ENCODE measurements around the gene GTSE1. TPM values are rescaled to one million over a fixed set of nuclear protein-coding genes. Genes with fewer than 3 reads are reported as not detected.

The GTSE1 gene
- polyA plus RNA-seq, 1 donor (not counting 4 experiments of a cell fraction or from before 2014, with no cell fraction given), result 4.7 TPM

DNA sequence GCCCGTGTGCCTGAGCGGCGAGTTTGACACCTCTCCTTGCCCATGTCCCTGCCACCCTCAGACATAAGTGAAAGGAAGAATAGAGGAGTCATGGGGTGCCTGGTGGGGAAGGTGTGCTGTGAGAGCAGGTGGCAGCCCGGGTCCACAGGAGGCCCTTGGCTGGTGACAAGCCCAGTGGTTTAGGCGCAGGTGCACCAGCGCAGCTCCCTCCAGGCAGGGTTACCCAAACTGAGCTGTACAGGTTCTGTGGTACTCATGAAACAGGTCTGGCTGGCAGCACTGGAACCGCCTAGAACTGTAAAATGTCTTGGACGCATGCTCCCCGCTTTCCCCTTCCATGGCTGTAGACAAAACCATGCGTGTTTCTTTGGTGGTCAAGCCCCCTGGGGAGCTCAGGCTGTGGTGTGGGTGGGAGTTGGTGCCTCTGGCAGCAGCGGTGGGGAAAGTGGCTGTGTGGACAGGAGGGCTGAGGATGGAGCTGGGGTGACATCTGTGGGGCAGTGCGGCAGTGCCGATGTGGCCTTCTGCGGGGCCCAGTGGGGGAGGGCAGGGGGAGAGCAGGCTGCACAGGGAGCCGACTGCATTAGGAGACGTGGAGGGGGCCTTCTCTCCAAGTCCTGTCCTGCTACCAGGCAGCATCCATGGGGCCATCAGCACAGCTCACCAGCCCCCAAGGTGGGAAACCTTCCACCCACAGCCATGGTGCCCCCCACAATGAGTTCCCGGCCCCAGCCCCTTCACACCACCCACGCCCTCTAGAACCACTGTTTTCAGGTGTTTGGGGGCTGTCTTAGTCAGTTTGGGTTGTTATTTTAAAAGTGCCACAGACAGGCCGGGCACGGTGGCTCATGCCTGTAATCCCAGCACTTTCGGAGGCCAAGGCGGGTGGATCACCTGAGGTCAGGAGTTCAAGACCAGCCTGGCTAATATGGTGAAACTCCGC, 5.6 kb upstream of the GTSE1 start:
- Histone ChIP-seq H2AFZ (ENCODE audit: control insufficient read depth, low read length) (no peak overlapping the region), H3K9me1 (ENCODE audit: control insufficient read depth, extremely low read depth, insufficient read depth, low read length) (no peaks in the 10 kb centered on the region), H3K27me3 (ENCODE audit: control insufficient read depth, extremely low read depth, insufficient read depth, low read length) (peaks cover 4% of the 10 kb centered on the region), H3K4me3 (ENCODE audit: control insufficient read depth in 2 of 3, extremely low read depth in 1 of 3, insufficient read depth in 2 of 3, low read depth in 1 of 3, low read length in 3 of 3) (no peak overlapping the region), H3K9me3 (ENCODE audit: control insufficient read depth, low read depth, low read length) (no peaks in the 10 kb centered on the region), H3K36me3 (ENCODE audit: control insufficient read depth in 2 of 2, extremely low read depth in 1 of 2, insufficient read depth in 2 of 2, low read length in 2 of 2) (peaks cover 3 to 9% of the 10 kb centered on the region in 2 experiments), H3K27ac (ENCODE audit: control insufficient read depth, insufficient read depth, low read length) (no peak overlapping the region), H4K20me1 (ENCODE audit: control insufficient read depth, extremely low read depth, insufficient read depth, low read length) (no peaks in the 10 kb centered on the region), H3K4me1 (ENCODE audit: control insufficient read depth, extremely low read depth, insufficient read depth, low read length) (peaks cover 10% of the 10 kb centered on the region), H3K9ac (ENCODE audit: control insufficient read depth, extremely low read depth, insufficient read depth, low read length) (no peak overlapping the region), H3K79me2 (ENCODE audit: control insufficient read depth, insufficient read depth, low read length) (no peaks in the 10 kb centered on the region), H3K4me2 (ENCODE audit: control insufficient read depth, extremely low read depth, insufficient read depth, low read depth, low read length) (no peak overlapping the region)
- no peak for TF ChIP-seq CTCF (optimal IDR thresholded peaks at IDR 0.05 in 1 of 3, IDR thresholded peaks at IDR 0.05 in 1 of 3, conservative IDR thresholded peaks at IDR 0.05 in 1 of 3; ENCODE audit: extremely low read depth in 1 of 3, insufficient read depth in 2 of 3, low read length in 3 of 3)
- TF ChIP-seq EZH2 (IDR thresholded peaks at IDR 0.05; ENCODE audit: low read length), result no peak
- no peak for DNase-seq (ENCODE audit: low read depth, low spot score)
- FAIRE-seq, result no peak
- dilution Hi-C loops (cut with MboI; ENCODE audit: extremely low pct_ligation_motif_present, low sequenced_read_pairs), result no loop called here

DNA sequence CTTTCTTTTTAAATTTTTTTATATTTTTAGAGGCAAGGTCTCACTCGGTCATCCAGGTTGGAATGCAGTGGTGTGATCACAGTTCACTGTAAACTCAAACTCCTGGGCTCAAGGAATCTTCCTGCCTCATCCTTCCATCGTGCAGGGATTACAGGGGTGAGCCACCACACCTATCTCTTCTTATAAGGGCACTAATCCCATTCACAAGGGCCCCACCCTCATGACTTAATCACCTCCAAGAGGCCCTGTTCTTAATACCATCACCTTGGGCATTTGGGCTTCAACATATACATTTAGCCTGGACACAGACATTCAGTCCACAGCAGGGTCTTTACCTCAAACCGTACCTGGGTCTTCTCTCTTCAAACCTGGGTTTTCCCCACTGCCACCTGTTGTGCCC, 4.5 kb upstream of the GTSE1 start:
- Histone ChIP-seq H3K79me2 (ENCODE audit: control insufficient read depth, insufficient read depth, low read length) (peaks cover 3% of the 10 kb centered on the region), H2AFZ (ENCODE audit: control insufficient read depth, low read length) (no peak overlapping the region), H3K4me1 (ENCODE audit: control insufficient read depth, extremely low read depth, insufficient read depth, low read length) (peaks cover 13% of the 10 kb centered on the region), H3K9me1 (ENCODE audit: control insufficient read depth, extremely low read depth, insufficient read depth, low read length) (no peaks in the 10 kb centered on the region), H3K4me2 (ENCODE audit: control insufficient read depth, extremely low read depth, insufficient read depth, low read depth, low read length) (no peak overlapping the region), H3K27me3 (ENCODE audit: control insufficient read depth, extremely low read depth, insufficient read depth, low read length) (peaks cover 4% of the 10 kb centered on the region), H3K36me3 (ENCODE audit: control insufficient read depth in 2 of 2, extremely low read depth in 1 of 2, insufficient read depth in 2 of 2, low read length in 2 of 2) (peaks cover 3 to 9% of the 10 kb centered on the region in 2 experiments), H3K27ac (ENCODE audit: control insufficient read depth, insufficient read depth, low read length) (no peak overlapping the region), H3K4me3 (ENCODE audit: control insufficient read depth in 2 of 3, extremely low read depth in 1 of 3, insufficient read depth in 2 of 3, low read depth in 1 of 3, low read length in 3 of 3) (no peak overlapping the region), H3K9me3 (ENCODE audit: control insufficient read depth, low read depth, low read length) (no peaks in the 10 kb centered on the region), H4K20me1 (ENCODE audit: control insufficient read depth, extremely low read depth, insufficient read depth, low read length) (no peaks in the 10 kb centered on the region), H3K9ac (ENCODE audit: control insufficient read depth, extremely low read depth, insufficient read depth, low read length) (no peak overlapping the region)
- DNase-seq (ENCODE audit: low read depth, low spot score) (no peak), FAIRE-seq (no peak)
- TF ChIP-seq EZH2 (IDR thresholded peaks at IDR 0.05; ENCODE audit: low read length), result no peak
- TF ChIP-seq CTCF (optimal IDR thresholded peaks at IDR 0.05 in 1 of 3, IDR thresholded peaks at IDR 0.05 in 1 of 3, conservative IDR thresholded peaks at IDR 0.05 in 1 of 3; ENCODE audit: extremely low read depth in 1 of 3, insufficient read depth in 2 of 3, low read length in 3 of 3), result no peak
- dilution Hi-C loops (cut with MboI; ENCODE audit: extremely low pct_ligation_motif_present, low sequenced_read_pairs), result no loop called here
